ENCODE measurements around the gene PPP2R5C. TPM values are rescaled to one million over a fixed set of nuclear protein-coding genes. Genes with fewer than 3 reads are reported as not detected.

PPP2R5C gene
- total and polyA plus RNA-seq, 9 of the 15 experiments (the other 6 are each of a cell fraction or from before 2014, with no cell fraction given): 284 to 617 (median 395) TPM

- Histone ChIP-seq H3K9ac (ENCODE audit: insufficient read depth in 1 of 2, low read depth in 2 of 2, low read length in 2 of 2) (no peak overlapping the region), H3K9me3 (replicated peaks; ENCODE audit: control insufficient read depth, insufficient read depth, low read depth, low read length) (no peaks in the 10 kb centered on the region), H4K20me1 (replicated peaks; ENCODE audit: control insufficient read depth, insufficient read depth, low read length) (peaks cover 21% of the 10 kb centered on the region), H3K9me1 (ENCODE audit: control insufficient read depth, insufficient read depth, low read length) (peaks cover 3% of the 10 kb centered on the region), H3K36me3 (ENCODE audit: control insufficient read depth, insufficient read depth, low read length) (peaks cover 47% of the 10 kb centered on the region), H3K4me3 (no peak overlapping the region), H3K27ac (ENCODE audit: extremely low read depth, low read depth, low read length) (no peak overlapping the region), H3K79me2 (ENCODE audit: control insufficient read depth, insufficient read depth, low read length) (peaks cover 74% of the 10 kb centered on the region), H3K27me3 (ENCODE audit: control insufficient read depth in 2 of 2, insufficient read depth in 2 of 2, low read length in 2 of 2) (no peaks in the 10 kb centered on the region), H3K4me2 (ENCODE audit: insufficient read depth, low read length) (no peak overlapping the region), H3K4me1 (replicated peaks in 1 of 2; ENCODE audit: control insufficient read depth in 2 of 2, insufficient read depth in 2 of 2, low read length in 2 of 2) (peaks cover 9 to 11% of the 10 kb centered on the region in 2 experiments; a peak in 4 of 5 replicates), H2AFZ (ENCODE audit: low read depth, low read length) (no peak overlapping the region)
- no TSS peak for BruUV-seq (replicated peaks)
- CTCF ChIA-PET (ENCODE audit: low intra/inter-chr PET ratio): no interaction called here
- no peak for ATAC-seq
- FAIRE-seq: no peak
- in situ Hi-C loops (cut with MboI) (no loop called here), intact Hi-C loops (cut with micrococcal nuclease) (no loop called here)
- DNase-seq (ENCODE audit: extremely low read depth in 1 of 4, low spot score in 3 of 4): no peak
- TF ChIP-seq SRSF7 (optimal IDR thresholded peaks at IDR 0.05; ENCODE audit: low read depth, low read length) (no peak), NR2C2 (CRISPR knock-in tag; IDR thresholded peaks at IDR 0.05) (no peak), NR2C2 (tag; IDR thresholded peaks at IDR 0.05) (no peak), TFAM (CRISPR knock-in tag; conservative IDR thresholded peaks at IDR 0.05) (no peak), NEUROD1 (IDR thresholded peaks at IDR 0.05; ENCODE audit: borderline replicate concordance, low read depth, low read length, partially characterized antibody) (no peak), PHTF2 (CRISPR knock-in tag; IDR thresholded peaks at IDR 0.05) (no peak), JUNB (CRISPR knock-in tag; conservative IDR thresholded peaks at IDR 0.05) (no peak), ZBTB5 (IDR thresholded peaks at IDR 0.05) (no peak), TSHZ1 (CRISPR knock-in tag; IDR thresholded peaks at IDR 0.05) (no peak), HBP1 (CRISPR knock-in tag; IDR thresholded peaks at IDR 0.05) (no peak), BCLAF1 (IDR thresholded peaks at IDR 0.05; ENCODE audit: borderline replicate concordance in 1 of 2, control insufficient read depth in 1 of 2, low read depth in 2 of 2, low read length in 1 of 2) (no peak), MEF2A (IDR thresholded peaks at IDR 0.05; ENCODE audit: control insufficient read depth, low read depth, low read length) (no peak), HLTF (IDR thresholded peaks at IDR 0.05) (no peak)
- POLR2A ChIA-PET: interaction anchor here (0.8 to 1.8 kb wide), 2 partner anchors 9 to 42 kb away, joined by 4 to 5 read pairs; no protein-coding TSS in a partner anchor
- WGBS (ENCODE audit: insufficient coverage, low coverage, missing lambda C conversion rate): 73% methylated on average over 2 of the region's 2 CpGs
Observed at GRCh38 chr14:101845496-101845895, 84.0 kb downstream of the PPP2R5C start.
